Epithelial cell of proximal tubule (primary cell): ENCODE measurements around the gene PM20D1. TPM values are rescaled to one million over a fixed set of nuclear protein-coding genes. Genes with fewer than 3 reads are reported as not detected.
"Not testable (repeated sequence)": the region's sequence is repeated elsewhere in the genome, so short reads cannot be mapped to it uniquely, and the experiment has no call there.

Experiments used
- DNase-seq: peaks from one replicate; pipeline ENCODE4 v3.0.0-alpha.2; 2011; ENCODE audit warnings: low read depth
- H3K4me3 ChIP-seq: 2 replicates; pipeline ENCODE4 v1.5.1; 2011; ENCODE audit warnings: low read depth, mild to moderate bottlenecking, low read length
- CTCF ChIP-seq: conservative IDR thresholded peaks from 2 replicates; pipeline ENCODE4 v1.5.1; 2012; ENCODE audit warnings: low read depth, mild to moderate bottlenecking, low read length
- total RNA-seq: library from RNA; depleted of rRNA; stranded (reverse); fragments of >200 nt; gene quantifications from 2 replicates; pipeline ENCODE4 v1.2.3, GENCODE V29; 2015

PM20D1 gene
- total RNA-seq, 1 donor from 2014 or later = not detected

- TF ChIP-seq CTCF = no peak
- H3K4me3 ChIP-seq = no peak overlapping the region
- DNase-seq = no peak
Observed at GRCh38 chr1:205834751-205835150, 15.2 kb downstream of the PM20D1 start.

GRCh38 chr1:205832326-205832751 is 17.6 kb downstream of the PM20D1 start:
- TF ChIP-seq CTCF = no peak
- no peak for DNase-seq
- no peak overlapping the region for H3K4me3 ChIP-seq

- peak; percentile 20 for TF ChIP-seq CTCF
- DNase-seq = no peak
- no peak overlapping the region for H3K4me3 ChIP-seq
Observed at GRCh38 chr1:205827623-205828022, 22.3 kb downstream of the PM20D1 start.

GRCh38 chr1:205826995-205827394 is 22.9 kb downstream of the PM20D1 start:
- no peak for DNase-seq
- TF ChIP-seq CTCF = no peak
- no peak overlapping the region for H3K4me3 ChIP-seq

GRCh38 chr1:205826016-205826806 is 23.7 kb downstream of the PM20D1 start:
- H3K4me3 ChIP-seq = no peak overlapping the region
- DNase-seq = no peak
- TF ChIP-seq CTCF = no peak

- no peak for DNase-seq
- TF ChIP-seq CTCF = no peak
- H3K4me3 ChIP-seq = no peak overlapping the region
Observed at GRCh38 chr1:205824180-205824579, 25.8 kb downstream of the PM20D1 start.

- H3K4me3 ChIP-seq, DNase-seq: not testable (repeated sequence)
Observed at GRCh38 chr1:205823260-205823659, 26.7 kb downstream of the PM20D1 start.
